Upper lobe of left lung (tissue), 4 donors: ENCODE data around the gene AGAP1.

Source experiments
- EP300 ChIP-seq, 4 donors: sonication (generic); formaldehyde crosslinking; IDR thresholded peaks; one replicate each; pipeline ENCODE4 v1.5.1; 2017; ENCODE audit warnings: antibody characterized with exemption in 4 of 4, control low read depth in 2 of 4
- POLR2AphosphoS5 ChIP-seq, 2 donors: sonication (generic); formaldehyde crosslinking; IDR thresholded peaks; one replicate each; pipeline ENCODE4 v1.5.1; 2017; ENCODE audit warnings: antibody characterized with exemption in 2 of 2

DNA sequence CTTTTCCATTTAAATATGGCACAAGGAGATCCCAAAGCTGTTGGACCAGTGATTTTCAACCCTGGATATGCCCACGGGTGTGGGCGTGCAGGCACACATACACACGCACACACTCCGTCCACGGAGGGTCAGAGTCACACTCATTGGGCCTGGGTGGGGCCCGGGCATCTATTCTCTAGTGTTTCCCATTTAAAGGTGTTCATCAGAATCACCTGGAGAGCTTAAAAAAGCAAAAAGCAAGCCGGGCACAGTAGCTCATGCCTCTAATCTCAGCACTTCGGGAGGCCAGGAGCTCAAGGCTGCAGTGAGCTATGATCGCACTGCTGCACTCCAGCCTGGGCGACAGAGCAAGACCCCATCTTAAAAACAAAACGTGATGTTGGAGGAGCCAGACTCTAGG, 345.4 kb downstream of the AGAP1 start:
- no peak for TF ChIP-seq EP300 (IDR thresholded peaks at IDR 0.05)
- no peak for TF ChIP-seq POLR2AphosphoS5 (IDR thresholded peaks at IDR 0.05)
